Trophoblast cell (in vitro differentiated cells and primary cell): ENCODE measurements around the gene RECQL5.

Experiments
- DNase-seq, 2 donors: peaks; one replicate each; pipeline ENCODE4 v3.0.0-alpha.2; 2016
- H2AFZ ChIP-seq: 2 replicates; pipeline ENCODE4 v1.6.1; 2013; ENCODE audit warnings: low read length, moderate library complexity, mild to moderate bottlenecking; ENCODE audit not compliant: insufficient read depth, poor library complexity
- H2AK5ac ChIP-seq: 2 replicates; pipeline ENCODE4 v1.6.1; 2013; ENCODE audit warnings: mild to moderate bottlenecking, low read length
- H2BK120ac ChIP-seq: 2 replicates; pipeline ENCODE4 v1.6.1; 2013; ENCODE audit warnings: low read length, mild to moderate bottlenecking, moderate library complexity; ENCODE audit not compliant: insufficient read depth, poor library complexity
- H2BK12ac ChIP-seq: 2 replicates; pipeline ENCODE4 v1.6.1; 2013; ENCODE audit warnings: mild to moderate bottlenecking, low read length, moderate library complexity
- H2BK5ac ChIP-seq: 2 replicates; pipeline ENCODE4 v1.6.1; 2013; ENCODE audit warnings: low read length, low read depth, moderate library complexity, mild to moderate bottlenecking; ENCODE audit not compliant: poor library complexity
- H3K14ac ChIP-seq: 2 replicates; pipeline ENCODE4 v1.6.1; 2013; ENCODE audit warnings: mild to moderate bottlenecking, low read length
- H3K18ac ChIP-seq: 2 replicates; pipeline ENCODE4 v1.6.1; 2013; ENCODE audit warnings: mild to moderate bottlenecking, low read length
- H3K23ac ChIP-seq: 2 replicates; pipeline ENCODE4 v1.6.1; 2013; ENCODE audit warnings: low read length
- H3K27ac ChIP-seq: 2 replicates; pipeline ENCODE4 v1.5.1; 2013; ENCODE audit warnings: low read depth, mild to moderate bottlenecking, inconsistent platforms, low read length, moderate library complexity
- H3K27me3 ChIP-seq: 2 replicates; pipeline ENCODE4 v1.6.1; 2013; ENCODE audit warnings: inconsistent platforms, mild to moderate bottlenecking, low read length, moderate library complexity; ENCODE audit not compliant: insufficient read depth
- H3K36me3 ChIP-seq, 2 experiments: 1 replicate in 1 of 2; 2 replicates in 1 of 2; pipeline ENCODE4 v1.6.1; 2013; ENCODE audit warnings: low read length in 2 of 2, mild to moderate bottlenecking in 2 of 2, moderate library complexity in 1 of 2; ENCODE audit not compliant: insufficient read depth in 2 of 2, control insufficient read depth in 1 of 2
- H3K4ac ChIP-seq: 2 replicates; pipeline ENCODE4 v1.6.1; 2013; ENCODE audit warnings: low read depth, mild to moderate bottlenecking, low read length, moderate library complexity
- H3K4me1 ChIP-seq, 2 experiments: 1 replicate in 1 of 2; 2 replicates in 1 of 2; pipeline ENCODE4 v1.6.1; 2013; ENCODE audit warnings: low read length in 2 of 2, mild to moderate bottlenecking in 2 of 2, moderate library complexity in 1 of 2; ENCODE audit not compliant: insufficient read depth in 2 of 2, control insufficient read depth in 1 of 2
- H3K4me2 ChIP-seq: 2 replicates; pipeline ENCODE4 v1.6.1; 2013; ENCODE audit warnings: inconsistent platforms, mild to moderate bottlenecking, low read length, moderate library complexity
- H3K4me3 ChIP-seq: 2 replicates; pipeline ENCODE4 v1.5.1; 2013; ENCODE audit warnings: mild to moderate bottlenecking, low read depth, low read length, inconsistent platforms
- H3K79me1 ChIP-seq: one replicate; pipeline ENCODE4 v1.6.1; 2013; ENCODE audit warnings: low read length
- H3K79me2 ChIP-seq: 2 replicates; pipeline ENCODE4 v1.6.1; 2013; ENCODE audit warnings: low read length, mild to moderate bottlenecking; ENCODE audit not compliant: control insufficient read depth, insufficient read depth, poor library complexity
- H3K9ac ChIP-seq: 2 replicates; pipeline ENCODE4 v1.6.1; 2013; ENCODE audit warnings: mild to moderate bottlenecking, low read length
- H3K9me3 ChIP-seq: 2 replicates; pipeline ENCODE4 v1.6.1; 2013; ENCODE audit warnings: low read depth, mild to moderate bottlenecking, control low read depth, inconsistent platforms, low read length; ENCODE audit not compliant: insufficient read depth
- H4K12ac ChIP-seq: 2 replicates; pipeline ENCODE4 v1.6.1; 2013; ENCODE audit warnings: low read depth, mild to moderate bottlenecking, low read length, moderate library complexity
- H4K8ac ChIP-seq: 2 replicates; pipeline ENCODE4 v1.6.1; 2013; ENCODE audit warnings: low read depth, mild to moderate bottlenecking, low read length, moderate library complexity
- H4K91ac ChIP-seq: one replicate; pipeline ENCODE4 v1.6.1; 2013; ENCODE audit warnings: low read depth, mild to moderate bottlenecking, low read length, moderate library complexity
- WGBS: extraction: QIAGEN DNeasy Blood & Tissue Kit; methylation state at CpG from one replicate; pipeline ENCODE4 v1.1.7; 2013; ENCODE audit warnings: missing lambda C conversion rate; ENCODE audit not compliant: insufficient read length, insufficient coverage; ENCODE audit errors: extremely low coverage; 5-methylcytosine and 5-hydroxymethylcytosine counted together

The RECQL5 gene

GRCh38 chr17:75602644-75603043 is 64.3 kb downstream of the RECQL5 start:
- H3K4me3 ChIP-seq: no peak overlapping the region
- no peaks in the 10 kb centered on the region for H3K79me1 ChIP-seq

GRCh38 chr17:75601057-75601987 is 65.6 kb downstream of the RECQL5 start:
- Histone ChIP-seq H3K9me3 (peaks cover 1% of the 10 kb centered on the region), H3K4me3 (peak overlapping the region; percentile 0), H2AFZ (no peak overlapping the region), H3K4me2 (no peak overlapping the region), H3K27ac (no peak overlapping the region), H3K27me3 (no peaks in the 10 kb centered on the region), H3K14ac (no peak overlapping the region), H2BK12ac (no peak overlapping the region), H2AK5ac (no peak overlapping the region), H4K91ac (no peak overlapping the region), H2BK5ac (no peak overlapping the region), H3K36me3 (no peaks in the 10 kb centered on the region), H3K18ac (no peak overlapping the region), H3K79me2 (no peaks in the 10 kb centered on the region), H3K9ac (no peak overlapping the region), H3K79me1 (no peaks in the 10 kb centered on the region), H4K12ac (no peak overlapping the region), H3K4ac (no peak overlapping the region), H3K4me1 (no peaks in the 10 kb centered on the region), H4K8ac (no peak overlapping the region), H3K23ac (no peak overlapping the region), H2BK120ac (no peak overlapping the region)
- peak; percentile 58 to 72 for DNase-seq
- no CpG with 5 or more reads among the region's 28 CpGs for WGBS

More at GRCh38 chr17:75602644-75603043, 64.3 kb downstream of the RECQL5 start:
- H3K9ac ChIP-seq: no peak overlapping the region
- no peak overlapping the region for H3K23ac ChIP-seq
- no peak overlapping the region for H2BK5ac ChIP-seq
- H3K4ac ChIP-seq: no peak overlapping the region
- no peak overlapping the region for H3K14ac ChIP-seq
- no peaks in the 10 kb centered on the region for H3K36me3 ChIP-seq
- no peak overlapping the region for H2BK12ac ChIP-seq
- no CpG with 5 or more reads among the region's 12 CpGs for WGBS
- H3K79me2 ChIP-seq: no peaks in the 10 kb centered on the region
- H4K91ac ChIP-seq: no peak overlapping the region
- H3K4me1 ChIP-seq: no peaks in the 10 kb centered on the region
- no peak overlapping the region for H3K18ac ChIP-seq
- no peak overlapping the region for H4K8ac ChIP-seq
- no peak overlapping the region for H2AFZ ChIP-seq
- peaks cover 1% of the 10 kb centered on the region for H3K9me3 ChIP-seq
- DNase-seq: no peak
- H3K27ac ChIP-seq: no peak overlapping the region
- H3K4me2 ChIP-seq: no peak overlapping the region
- no peak overlapping the region for H4K12ac ChIP-seq
- H3K27me3 ChIP-seq: no peaks in the 10 kb centered on the region
- no peak overlapping the region for H2AK5ac ChIP-seq
- no peak overlapping the region for H2BK120ac ChIP-seq

GRCh38 chr17:75596320-75597087 is 70.5 kb downstream of the RECQL5 start:
- Histone ChIP-seq H3K18ac (no peak overlapping the region), H2AK5ac (no peak overlapping the region), H3K79me1 (no peaks in the 10 kb centered on the region), H3K23ac (no peak overlapping the region), H2AFZ (no peak overlapping the region), H3K4me1 (no peaks in the 10 kb centered on the region), H2BK5ac (no peak overlapping the region), H3K9ac (no peak overlapping the region), H2BK120ac (no peak overlapping the region), H3K4ac (no peak overlapping the region), H4K12ac (no peak overlapping the region), H3K4me3 (no peak overlapping the region), H3K27ac (no peak overlapping the region), H2BK12ac (no peak overlapping the region), H3K27me3 (no peaks in the 10 kb centered on the region), H3K9me3 (no peaks in the 10 kb centered on the region), H4K91ac (no peak overlapping the region), H3K4me2 (no peak overlapping the region), H3K79me2 (no peaks in the 10 kb centered on the region), H3K14ac (no peak overlapping the region), H3K36me3 (no peaks in the 10 kb centered on the region), H4K8ac (no peak overlapping the region)
- DNase-seq: no peak
- no CpG with 5 or more reads among the region's 17 CpGs for WGBS

- no peak overlapping the region for H3K4me3 ChIP-seq
- H3K9me3 ChIP-seq: no peaks in the 10 kb centered on the region
- H3K79me2 ChIP-seq: no peaks in the 10 kb centered on the region
- WGBS: no CpG with 5 or more reads among the region's 6 CpGs
- H3K4me1 ChIP-seq: no peaks in the 10 kb centered on the region
- no peaks in the 10 kb centered on the region for H3K79me1 ChIP-seq
- no peak overlapping the region for H2BK5ac ChIP-seq
- no peak overlapping the region for H3K23ac ChIP-seq
- H2AK5ac ChIP-seq: no peak overlapping the region
- DNase-seq: peak in 1 of 2 donors; percentile 31
- H3K18ac ChIP-seq: no peak overlapping the region
- no peak overlapping the region for H3K4me2 ChIP-seq
- no peak overlapping the region for H2BK12ac ChIP-seq
- no peak overlapping the region for H3K27ac ChIP-seq
- no peak overlapping the region for H3K14ac ChIP-seq
- no peak overlapping the region for H2BK120ac ChIP-seq
- no peaks in the 10 kb centered on the region for H3K36me3 ChIP-seq
- H4K8ac ChIP-seq: no peak overlapping the region
- H3K4ac ChIP-seq: no peak overlapping the region
- no peaks in the 10 kb centered on the region for H3K27me3 ChIP-seq
- H4K12ac ChIP-seq: no peak overlapping the region
- no peak overlapping the region for H3K9ac ChIP-seq
- no peak overlapping the region for H2AFZ ChIP-seq
- H4K91ac ChIP-seq: no peak overlapping the region
Measured at GRCh38 chr17:75595920-75596313, 71.0 kb downstream of the RECQL5 start.
